HuH-7.5 (cell line): ENCODE results near the gene KCNJ3.

Source experiments
- DNase-seq: peaks from one replicate; pipeline ENCODE4 v3.0.0; 2011; ENCODE audit warnings: low spot score

Gene KCNJ3

GRCh38 chr2:154707994-154708575, 9.6 kb downstream of the KCNJ3 start:
- DNase-seq = no peak

GRCh38 chr2:154709215-154709614, 10.7 kb downstream of the KCNJ3 start:
- no peak for DNase-seq

- no peak for DNase-seq
Measured at GRCh38 chr2:154710078-154710477, 11.6 kb downstream of the KCNJ3 start.

- DNase-seq = no peak
Measured at GRCh38 chr2:154710685-154711084, 12.2 kb downstream of the KCNJ3 start.

GRCh38 chr2:154713675-154714074, 15.2 kb downstream of the KCNJ3 start:
- DNase-seq = no peak

- DNase-seq = no peak
Measured at GRCh38 chr2:154720651-154721050, 22.2 kb downstream of the KCNJ3 start.

- no peak for DNase-seq
Measured at GRCh38 chr2:154724194-154724797, 25.8 kb downstream of the KCNJ3 start.

GRCh38 chr2:154740361-154740760, 41.9 kb downstream of the KCNJ3 start:
- DNase-seq = no peak

- no peak for DNase-seq
Measured at GRCh38 chr2:154758871-154759270, 60.4 kb downstream of the KCNJ3 start.

- DNase-seq = no peak
Measured at GRCh38 chr2:154762638-154763037, 64.1 kb downstream of the KCNJ3 start.

- no peak for DNase-seq
Measured at GRCh38 chr2:154771664-154772284, 73.3 kb downstream of the KCNJ3 start.

GRCh38 chr2:154776825-154777224, 78.3 kb downstream of the KCNJ3 start:
- no peak for DNase-seq

- DNase-seq = no peak
Measured at GRCh38 chr2:154794406-154794805, 95.9 kb downstream of the KCNJ3 start.

- no peak for DNase-seq
Measured at GRCh38 chr2:154795651-154796050, 97.2 kb downstream of the KCNJ3 start.

- DNase-seq = no peak
Measured at GRCh38 chr2:154804451-154804850, 106.0 kb downstream of the KCNJ3 start.

- no peak for DNase-seq
Measured at GRCh38 chr2:154813636-154814035, 115.1 kb downstream of the KCNJ3 start.

- DNase-seq = peak; percentile 14
Measured at GRCh38 chr2:154814856-154815255, 116.4 kb downstream of the KCNJ3 start.

- DNase-seq = no peak
Measured at GRCh38 chr2:154825358-154825757, 126.9 kb downstream of the KCNJ3 start.

- DNase-seq = no peak
Measured at GRCh38 chr2:154826827-154827226, 128.3 kb downstream of the KCNJ3 start.

GRCh38 chr2:154827286-154827685, 128.8 kb downstream of the KCNJ3 start:
- DNase-seq = no peak

GRCh38 chr2:154832711-154833110, 134.2 kb downstream of the KCNJ3 start:
- no peak for DNase-seq

GRCh38 chr2:154836632-154837031, 138.1 kb downstream of the KCNJ3 start:
- DNase-seq = no peak

- DNase-seq = no peak
Measured at GRCh38 chr2:154837035-154837434, 138.5 kb downstream of the KCNJ3 start.

- DNase-seq = no peak
Measured at GRCh38 chr2:154844513-154844912, 146.0 kb downstream of the KCNJ3 start.
